Mesenteric fat pad (tissue), 1 donor: Measurements from ENCODE around the gene GUCA2B. TPM values are rescaled to one million over a fixed set of nuclear protein-coding genes. Genes with fewer than 3 reads are reported as not detected.

ENCODE experiments used
- DNase-seq: peaks from one replicate; pipeline ENCODE4 v3.0.0-alpha.2; 2020; ENCODE audit warnings: low spot score
- total RNA-seq: library from RNA; stranded (reverse); fragmentation: NEBNext Ultra II Directional; extraction: Animal tissue kit (Norgen Biotek cat#: 25700); gene quantifications from one replicate; pipeline ENCODE4 v1.2.1, GENCODE V29; 2021
- donor health status: DM: yes; HTN: yes; CAD: no.

The GUCA2B gene
- total RNA-seq, 1 donor from 2014 or later = not detected

GRCh38 chr1:42142894-42143675 is 10.1 kb upstream of the GUCA2B start:
- no peak for DNase-seq

DNA sequence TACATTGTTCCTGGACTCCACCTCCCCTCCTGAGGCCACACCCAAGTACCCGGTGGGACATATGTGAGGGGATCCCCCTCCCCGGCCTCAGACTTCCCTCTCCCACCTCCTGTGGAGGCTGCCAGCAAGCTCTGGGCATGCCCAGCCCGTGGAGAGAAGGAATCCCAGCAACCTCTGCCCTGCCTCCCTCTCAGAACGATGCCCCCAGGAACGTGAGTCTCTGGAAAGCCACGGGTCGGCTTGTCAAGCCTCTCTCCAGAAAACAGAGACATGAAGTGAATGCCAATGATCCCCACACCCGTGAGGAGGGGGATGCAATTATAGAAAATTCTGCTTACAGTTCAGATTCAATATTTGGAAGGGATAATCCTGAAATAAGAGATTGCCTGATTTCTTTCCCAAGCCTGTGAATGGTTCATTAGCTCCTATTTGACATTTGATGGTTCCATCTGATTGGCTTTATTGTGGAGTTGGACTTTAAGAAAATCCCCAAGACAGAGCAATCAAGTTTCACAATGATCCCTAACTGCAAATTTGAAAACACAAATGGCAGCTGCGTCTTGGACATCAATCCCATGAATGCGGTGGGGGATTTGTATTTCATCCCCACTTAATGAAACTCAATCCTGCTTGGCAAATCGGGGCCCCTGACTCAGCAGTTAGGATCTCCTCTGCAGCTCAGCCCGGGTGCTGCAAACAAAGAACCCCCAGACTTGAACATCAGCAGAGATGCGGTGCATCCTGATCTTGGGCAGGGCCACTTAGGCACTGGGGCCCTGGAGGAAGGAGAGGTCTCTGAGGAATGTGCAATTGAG is 9.1 kb upstream of the GUCA2B start:
- peak; percentile 35 for DNase-seq

DNA sequence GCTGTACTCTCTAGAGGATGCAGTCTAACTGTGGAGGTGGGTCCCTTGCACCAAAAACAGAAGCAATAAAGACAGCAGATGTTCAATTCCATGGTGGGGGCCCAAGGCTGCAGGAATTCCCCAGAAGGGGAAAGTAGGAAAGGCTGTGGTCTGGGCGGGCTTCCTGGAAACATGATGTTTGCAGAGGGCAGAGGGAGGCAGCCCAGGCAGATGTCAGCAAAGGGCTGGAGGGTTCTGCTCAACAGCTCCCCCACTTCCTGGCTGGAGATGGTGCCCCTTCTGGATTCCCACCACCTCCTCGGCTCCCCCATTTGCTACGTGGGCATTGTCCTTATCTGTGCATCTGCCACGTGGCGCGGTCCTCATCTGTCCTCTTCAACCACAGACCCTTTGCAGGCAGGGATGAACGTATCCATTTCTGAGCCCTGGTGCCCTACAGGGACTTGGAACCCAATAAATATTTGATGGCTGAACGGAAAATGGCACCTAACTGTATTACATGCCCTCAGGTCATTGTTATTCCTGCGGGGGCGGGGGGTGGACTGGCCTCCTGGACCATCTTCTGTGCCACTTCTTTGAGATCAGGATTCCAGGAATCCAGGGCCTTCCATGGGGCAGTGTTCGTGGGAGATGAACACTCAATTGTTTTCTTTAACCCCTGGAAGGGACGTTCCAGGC is 8.4 kb upstream of the GUCA2B start:
- DNase-seq = peak; percentile 55

GRCh38 chr1:42145389-42145716 is 7.9 kb upstream of the GUCA2B start:
- no peak for DNase-seq

DNA sequence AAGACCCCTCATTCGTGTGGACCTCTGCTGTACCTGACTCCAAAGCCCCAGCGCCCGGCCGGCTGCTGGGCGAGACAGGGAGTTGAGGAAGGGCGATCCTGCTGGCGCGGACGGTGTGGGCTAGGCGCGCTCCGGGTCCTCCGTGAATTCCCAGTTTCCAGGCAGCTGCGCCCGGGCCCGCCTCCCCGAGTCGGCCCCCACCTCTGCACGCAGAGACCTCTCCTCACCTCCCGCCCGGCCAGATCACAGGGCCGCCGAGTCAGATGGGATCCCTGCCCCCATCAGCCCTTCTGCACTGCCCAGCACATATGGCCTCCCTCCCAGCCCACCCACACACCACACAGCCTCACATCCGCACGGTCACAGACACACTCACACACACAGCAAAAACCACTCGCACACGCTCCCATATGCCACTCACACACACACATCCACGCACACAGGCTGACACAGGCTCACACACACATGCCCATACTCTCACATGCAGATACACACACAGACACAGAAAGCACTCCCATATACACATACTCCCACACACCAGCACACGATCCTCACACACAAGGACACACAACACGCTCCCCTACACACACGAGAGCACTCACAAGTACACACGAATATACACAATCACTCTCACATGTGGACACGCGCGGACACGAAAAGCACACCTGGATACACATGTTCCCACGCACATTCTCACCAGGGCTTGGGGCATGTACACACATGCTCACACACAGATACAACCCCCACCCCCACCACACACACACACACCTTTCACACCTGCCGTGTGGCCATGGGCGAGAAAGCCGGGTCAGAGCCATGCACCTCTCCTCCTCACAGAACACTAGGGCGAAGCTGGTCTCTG is 7.2 kb upstream of the GUCA2B start:
- DNase-seq = no peak

- peak; percentile 88 for DNase-seq
These were observed 6.4 kb upstream of the GUCA2B start for GRCh38 chr1:42146626-42147320.

DNA sequence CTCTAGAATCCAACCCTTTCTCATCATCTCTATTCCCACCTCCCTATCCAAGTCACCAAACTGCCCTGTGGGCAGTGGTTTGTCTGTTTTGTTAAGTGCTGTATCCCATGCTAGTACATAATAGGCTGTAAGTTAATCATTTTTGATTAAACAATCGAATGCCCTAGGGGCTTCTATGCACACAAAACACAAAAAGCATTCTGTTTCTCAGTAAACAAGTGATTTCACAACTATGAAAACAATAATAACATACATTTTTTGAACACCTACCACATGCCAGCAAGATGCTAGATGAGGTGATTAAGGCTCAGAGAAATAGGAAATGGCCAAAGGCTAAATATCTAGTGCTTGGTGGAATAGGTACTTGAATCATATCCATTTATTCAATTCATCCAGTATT is 5.0 kb upstream of the GUCA2B start:
- DNase-seq = no peak

DNA sequence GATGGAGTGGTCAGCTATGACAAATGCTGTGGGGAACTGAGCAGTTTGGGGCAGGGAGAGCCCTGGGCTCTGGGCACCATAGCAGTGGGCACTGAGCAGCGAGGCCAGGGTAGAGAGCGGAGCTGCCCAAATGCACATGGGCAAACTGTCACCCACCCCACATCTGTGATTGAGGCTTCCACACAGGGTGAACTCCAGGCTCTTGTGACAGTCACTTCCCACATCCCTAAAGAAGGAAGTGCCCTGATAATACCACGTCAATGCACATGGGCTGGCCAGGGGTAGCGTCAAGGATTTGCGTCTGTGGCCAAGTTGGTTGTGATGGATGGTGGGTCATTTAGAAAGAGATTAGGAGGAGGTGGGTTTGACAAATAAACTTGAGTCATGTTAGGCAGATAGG is 2.6 kb upstream of the GUCA2B start:
- DNase-seq = peak; percentile 57

- DNase-seq = peak; percentile 60
These were observed 1.1 kb upstream of the GUCA2B start for GRCh38 chr1:42152119-42152518.

DNA sequence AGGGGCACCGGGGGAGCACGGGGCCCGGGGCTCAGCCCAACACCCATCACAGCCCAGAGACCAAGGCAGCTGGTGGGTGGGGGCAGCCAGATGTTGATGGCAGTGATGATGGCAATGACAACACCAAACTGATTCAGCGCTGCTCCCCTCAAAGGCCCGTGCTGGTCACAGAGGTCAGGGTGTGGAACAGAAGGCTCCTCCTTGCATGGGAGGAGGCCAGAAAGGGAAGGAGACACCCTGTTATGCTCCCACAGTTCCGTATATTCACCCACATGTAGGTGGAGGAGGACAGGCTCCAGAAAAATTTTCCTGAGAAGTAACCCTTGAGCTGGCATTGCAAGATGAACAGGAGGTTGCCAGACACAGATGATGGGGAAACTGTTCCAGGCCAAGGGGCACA is 414 bp downstream of the GUCA2B start:
- DNase-seq = no peak

DNA sequence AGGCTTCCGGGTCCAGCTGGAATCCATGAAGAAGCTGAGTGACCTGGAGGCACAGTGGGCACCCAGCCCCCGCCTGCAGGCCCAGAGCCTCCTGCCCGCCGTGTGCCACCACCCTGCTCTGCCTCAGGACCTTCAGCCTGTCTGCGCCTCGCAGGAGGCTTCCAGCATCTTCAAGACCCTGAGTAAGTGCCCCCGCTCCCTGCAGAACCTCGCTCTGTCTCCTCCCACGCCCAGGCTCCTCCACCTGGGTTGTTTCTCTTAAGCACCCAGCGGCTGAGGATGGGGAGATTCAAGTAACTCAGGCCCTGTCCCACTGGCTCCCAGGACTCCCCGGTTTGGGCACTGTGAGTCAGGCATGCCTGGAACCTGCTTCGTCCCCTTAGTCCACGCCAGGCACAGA is 1.5 kb downstream of the GUCA2B start:
- DNase-seq = peak; percentile 80

DNA sequence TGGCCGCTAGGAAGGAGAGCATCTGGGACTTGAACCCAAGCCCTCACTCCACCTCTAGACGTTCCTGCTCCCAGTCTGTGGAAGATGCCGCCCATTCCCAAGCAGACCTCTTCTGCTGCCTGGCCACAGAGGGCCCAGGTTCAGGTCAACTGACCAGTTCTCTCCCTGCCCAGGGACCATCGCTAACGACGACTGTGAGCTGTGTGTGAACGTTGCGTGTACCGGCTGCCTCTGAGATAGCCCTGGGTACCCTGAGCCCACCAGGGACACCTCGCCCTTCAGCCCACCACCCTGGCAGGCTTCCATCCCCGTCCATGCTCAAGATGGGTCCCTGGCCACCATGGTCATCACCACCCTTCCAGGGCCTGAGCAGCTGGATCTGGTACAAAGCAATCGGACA is 2.2 kb downstream of the GUCA2B start:
- DNase-seq = no peak

DNA sequence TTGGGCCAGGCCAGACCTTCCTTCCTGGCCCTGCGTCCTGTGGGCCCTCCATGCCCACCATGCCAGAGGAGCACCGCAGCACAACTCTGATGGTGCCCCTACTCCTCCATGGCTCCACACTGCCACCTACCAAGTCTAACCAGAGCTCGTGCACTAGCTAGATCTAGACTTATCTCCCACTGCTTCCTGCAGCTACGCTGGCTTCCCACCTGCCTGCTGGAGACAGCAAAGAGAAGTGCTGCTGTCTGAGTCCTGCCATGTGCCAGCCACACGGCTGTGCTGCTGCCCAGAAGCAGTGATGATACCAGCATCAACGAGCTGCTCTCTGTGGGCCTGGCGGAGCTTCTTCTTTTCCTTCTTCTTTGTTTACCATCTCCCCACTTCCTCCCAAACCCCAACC is 4.5 kb downstream of the GUCA2B start:
- DNase-seq = no peak

DNA sequence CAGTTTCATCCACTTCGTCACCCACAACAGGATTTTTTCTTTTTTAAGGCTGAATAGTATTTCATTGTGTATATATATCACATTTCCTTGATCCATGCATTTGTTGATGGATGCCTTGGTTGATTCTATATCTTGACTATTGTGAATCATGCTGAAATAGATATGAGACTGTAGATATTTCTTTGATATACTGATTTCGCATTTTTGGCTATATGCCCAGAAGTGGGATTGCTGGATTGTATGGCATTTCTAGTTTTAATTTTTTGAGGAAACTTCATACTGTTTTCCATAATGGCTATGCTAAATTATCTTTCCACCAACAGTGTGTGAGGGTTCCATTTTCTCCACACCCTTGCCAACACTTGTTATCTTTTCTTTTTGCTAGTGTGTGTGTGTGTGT is 5.0 kb downstream of the GUCA2B start:
- DNase-seq = no peak

DNA sequence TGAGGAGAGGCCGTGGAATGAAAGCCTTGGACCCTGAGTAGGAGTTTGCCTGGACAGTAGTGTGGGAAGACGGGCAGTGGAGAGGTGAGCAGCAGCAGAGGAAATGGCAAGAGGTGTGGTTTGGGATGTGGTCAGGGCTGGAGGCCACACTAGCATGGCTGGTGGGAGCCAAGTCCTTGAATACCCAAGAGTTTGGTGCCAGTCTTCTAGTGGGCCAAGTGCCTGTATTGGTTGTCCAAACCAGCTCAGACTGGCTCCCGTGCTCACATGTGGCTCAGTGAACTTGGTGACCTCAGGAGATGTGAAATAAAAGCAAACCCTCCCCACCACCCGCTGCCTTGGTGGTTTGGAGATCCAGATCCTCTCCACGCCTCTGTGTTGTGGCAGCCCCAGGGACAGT is 9.0 kb downstream of the GUCA2B start:
- DNase-seq = no peak

DNA sequence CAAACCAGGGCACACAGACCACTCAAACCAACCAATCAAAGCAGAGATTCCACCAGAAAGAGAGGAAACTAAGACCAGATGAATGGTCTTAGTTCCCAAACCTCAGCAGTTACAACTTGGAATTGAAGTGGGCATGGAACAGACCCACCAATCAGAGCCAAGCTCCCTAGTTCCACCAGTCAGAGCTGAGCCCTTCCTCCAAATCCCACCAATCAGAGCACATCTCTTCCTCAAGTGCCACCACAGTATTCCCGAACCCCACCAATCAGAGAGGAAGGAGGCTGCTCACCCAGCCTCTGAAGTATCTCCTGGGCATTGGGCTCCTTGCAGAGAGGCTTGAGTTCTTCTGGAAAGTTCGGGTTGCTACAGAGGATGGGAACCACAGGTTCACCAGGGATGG is 9.9 kb downstream of the GUCA2B start:
- no peak for DNase-seq

GRCh38 chr1:42163536-42164503 is 10.6 kb downstream of the GUCA2B start:
- no peak for DNase-seq

DNA sequence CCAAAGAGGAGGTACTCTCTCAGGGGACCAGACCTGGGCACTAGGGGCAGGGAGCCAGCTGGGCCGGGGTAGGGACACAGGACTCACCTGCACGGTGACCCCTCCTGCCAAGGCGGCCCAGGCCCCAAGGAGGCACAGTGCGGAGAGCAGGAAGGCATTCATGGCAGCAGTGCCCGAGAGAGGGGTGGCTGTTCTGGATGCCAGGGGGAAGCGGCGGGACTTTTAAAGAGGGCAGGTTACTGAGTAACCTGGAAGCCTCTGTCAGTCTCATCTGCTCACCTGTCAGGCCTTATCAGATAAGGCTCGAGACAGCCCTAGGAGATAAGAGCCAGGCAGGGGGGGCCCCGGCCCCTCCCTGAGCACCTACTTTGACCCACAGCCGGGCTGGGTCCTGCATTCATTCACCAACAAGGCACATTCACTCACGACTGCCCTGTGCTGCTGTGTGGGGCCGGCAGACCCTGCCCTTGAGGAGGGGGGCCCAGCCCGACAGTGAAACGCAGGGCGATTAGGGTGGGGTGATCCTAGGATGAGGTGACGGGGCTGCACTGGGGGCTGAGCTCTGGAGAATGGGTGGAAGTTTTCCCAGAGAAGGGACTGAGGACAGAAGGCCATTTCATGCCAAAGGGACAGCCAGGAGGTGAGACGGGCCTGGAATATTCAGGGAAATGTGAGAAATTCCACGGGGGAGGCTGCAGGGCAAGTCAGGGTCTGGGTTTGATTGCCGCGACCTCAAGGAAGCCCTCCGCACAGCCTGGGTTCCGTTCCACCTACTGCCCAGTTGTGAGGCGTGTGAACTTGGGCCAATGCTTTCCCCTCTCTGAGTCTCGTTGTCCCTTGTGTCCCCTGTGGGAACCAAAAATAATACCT is 11.6 kb downstream of the GUCA2B start, which contains the start of gene GUCA2A:
TSS of gene GUCA2A (minus strand) at position 195 of the 870 bp plus-strand sequence. CDS start at position 162, 33 bp downstream.
- DNase-seq = no peak
